ENCODE data around the gene MAPK7. TPM values are rescaled to one million over a fixed set of nuclear protein-coding genes. Genes with fewer than 3 reads are reported as not detected.

The MAPK7 gene
- total RNA-seq, 2 donors from 2014 or later = 49.2 to 51.2 TPM

GRCh38 chr17:19369107-19369778 is 9.1 kb upstream of the MAPK7 start:
- H3K36me3 ChIP-seq = no peaks in the 10 kb centered on the region
- no peak overlapping the region for H3K4me3 ChIP-seq
- DNase-seq (ENCODE audit: low spot score) = no peak
- TF ChIP-seq CTCF (IDR thresholded peaks at IDR 0.05) = no peak
- no peaks in the 10 kb centered on the region for H3K9me3 ChIP-seq
- no peak overlapping the region for H3K27ac ChIP-seq
- no peaks in the 10 kb centered on the region for H3K4me1 ChIP-seq (ENCODE audit: control insufficient read depth in 1 of 2, low read depth in 2 of 2)
- ATAC-seq (ENCODE audit: insufficient number of reproducible peaks, low FRiP score, low read depth) = no peak
- H3K27me3 ChIP-seq (replicated peaks; ENCODE audit: insufficient read depth) = no peaks in the 10 kb centered on the region

DNA sequence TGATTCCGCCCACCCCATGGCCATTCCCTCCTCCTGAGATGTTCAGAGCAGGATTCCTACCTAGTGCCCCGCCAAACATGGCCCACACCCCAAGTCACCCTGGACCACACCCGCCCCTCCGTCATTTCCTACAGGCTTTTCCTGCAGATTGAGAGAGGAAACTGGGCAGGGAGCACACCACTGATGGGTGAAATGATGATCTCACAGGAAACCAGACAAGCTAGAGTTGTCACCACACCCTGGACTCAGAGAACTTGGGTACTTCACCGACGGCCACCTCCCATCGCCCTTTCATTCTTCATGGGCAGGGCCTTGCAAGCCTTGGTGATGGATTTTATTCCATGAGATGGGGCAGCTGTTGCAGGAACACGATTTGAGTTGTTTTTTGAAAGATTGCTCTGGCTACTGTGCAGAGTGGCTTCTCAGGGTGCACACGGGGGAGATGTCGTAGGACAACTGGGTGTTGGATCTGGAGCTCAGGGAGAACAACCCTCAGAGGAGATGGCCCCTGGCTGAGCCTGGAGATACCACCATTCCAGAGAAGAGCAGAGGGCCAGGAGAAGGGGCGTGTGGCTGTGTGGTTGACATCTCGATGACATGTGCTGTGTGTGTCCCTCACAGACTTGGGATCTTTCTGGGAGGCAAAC is 8.3 kb upstream of the MAPK7 start:
- ATAC-seq (ENCODE audit: insufficient number of reproducible peaks, low FRiP score, low read depth) (no peak), DNase-seq (ENCODE audit: low spot score) (no peak)
- Histone ChIP-seq H3K36me3 (no peaks in the 10 kb centered on the region), H3K9me3 (no peaks in the 10 kb centered on the region), H3K27ac (no peak overlapping the region), H3K27me3 (replicated peaks; ENCODE audit: insufficient read depth) (no peaks in the 10 kb centered on the region), H3K4me1 (ENCODE audit: control insufficient read depth in 1 of 2, low read depth in 2 of 2) (no peaks in the 10 kb centered on the region), H3K4me3 (no peak overlapping the region)
- no peak for TF ChIP-seq CTCF (IDR thresholded peaks at IDR 0.05)

- H3K9me3 ChIP-seq = no peaks in the 10 kb centered on the region
- no peaks in the 10 kb centered on the region for H3K27me3 ChIP-seq (replicated peaks; ENCODE audit: insufficient read depth)
- H3K4me1 ChIP-seq (ENCODE audit: control insufficient read depth in 1 of 2, low read depth in 2 of 2) = no peaks in the 10 kb centered on the region
- no peaks in the 10 kb centered on the region for H3K36me3 ChIP-seq
- H3K4me3 ChIP-seq = no peak overlapping the region
- TF ChIP-seq CTCF (IDR thresholded peaks at IDR 0.05) = no peak
- ATAC-seq (ENCODE audit: insufficient number of reproducible peaks, low FRiP score, low read depth) = no peak
- no peak overlapping the region for H3K27ac ChIP-seq
- no peak for DNase-seq (ENCODE audit: low spot score)
Measured at GRCh38 chr17:19370493-19370960, 7.8 kb upstream of the MAPK7 start.

- no peaks in the 10 kb centered on the region for H3K4me1 ChIP-seq (ENCODE audit: control insufficient read depth in 1 of 2, low read depth in 2 of 2)
- H3K27me3 ChIP-seq (replicated peaks; ENCODE audit: insufficient read depth) = no peaks in the 10 kb centered on the region
- no peaks in the 10 kb centered on the region for H3K9me3 ChIP-seq
- no peak overlapping the region for H3K27ac ChIP-seq
- ATAC-seq (ENCODE audit: insufficient number of reproducible peaks, low FRiP score, low read depth) = no peak
- H3K4me3 ChIP-seq = no peak overlapping the region
- H3K36me3 ChIP-seq = no peaks in the 10 kb centered on the region
- DNase-seq (ENCODE audit: low spot score) = no peak
- no peak for TF ChIP-seq CTCF (IDR thresholded peaks at IDR 0.05)
Measured at GRCh38 chr17:19371259-19372010, 6.9 kb upstream of the MAPK7 start.

GRCh38 chr17:19372011-19372370 is 6.3 kb upstream of the MAPK7 start:
- Histone ChIP-seq H3K4me3 (no peak overlapping the region), H3K4me1 (ENCODE audit: control insufficient read depth in 1 of 2, low read depth in 2 of 2) (peaks cover 3% of the 10 kb centered on the region in 2 donors), H3K36me3 (no peaks in the 10 kb centered on the region), H3K27ac (no peak overlapping the region), H3K27me3 (replicated peaks; ENCODE audit: insufficient read depth) (no peaks in the 10 kb centered on the region), H3K9me3 (no peaks in the 10 kb centered on the region)
- no peak for DNase-seq (ENCODE audit: low spot score)
- TF ChIP-seq CTCF (IDR thresholded peaks at IDR 0.05) = no peak
- no peak for ATAC-seq (ENCODE audit: insufficient number of reproducible peaks, low FRiP score, low read depth)
